Measurements from ENCODE around the gene STK32A. TPM values are rescaled to one million over a fixed set of nuclear protein-coding genes. Genes with fewer than 3 reads are reported as not detected.

The STK32A gene
- total RNA-seq, 2 donors from 2014 or later = not detected

- Mint-ChIP-seq H3K36me3 (ENCODE audit: low read depth) (peaks cover 2% of the 10 kb centered on the region), H3K27me3 (peaks cover 28% of the 10 kb centered on the region), H3K4me1 (no peaks in the 10 kb centered on the region), H3K27ac (no peak overlapping the region), H3K4me3 (no peak overlapping the region)
- DNase-seq = no peak
- ATAC-seq = no peak
- no peaks in the 10 kb centered on the region for H3K9me3 ChIP-seq (ENCODE audit: control insufficient read depth, low read length, poor library complexity, severe bottlenecking)
Observed at GRCh38 chr5:147410496-147411358, 175.9 kb downstream of the STK32A start.

- ATAC-seq (no peak), DNase-seq (no peak)
- peaks cover 28% of the 10 kb centered on the region for H3K27me3 Mint-ChIP-seq
Observed at GRCh38 chr5:147411359-147412319, 176.8 kb downstream of the STK32A start.

DNA sequence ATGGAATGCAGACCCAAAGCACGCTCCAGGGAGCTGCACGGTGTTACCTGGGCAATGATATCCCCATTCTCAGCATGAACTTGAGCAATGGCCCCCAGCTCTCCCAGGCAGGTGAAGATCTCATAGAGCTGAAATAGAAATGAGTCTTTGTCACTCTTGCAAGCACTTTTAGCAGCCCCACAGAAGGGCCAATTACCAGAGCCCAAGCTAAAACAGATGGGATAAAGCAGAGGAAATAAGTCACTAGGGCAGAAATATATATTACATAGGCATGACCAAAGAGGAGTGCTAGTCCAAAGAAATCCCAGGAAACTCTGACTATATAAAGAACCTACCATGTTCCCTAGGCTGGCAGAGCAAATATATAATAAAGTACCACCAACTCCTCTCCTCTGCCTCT, 177.7 kb downstream of the STK32A start:
- H3K9me3 ChIP-seq (ENCODE audit: control insufficient read depth, low read length, poor library complexity, severe bottlenecking) = no peaks in the 10 kb centered on the region
- Mint-ChIP-seq H3K27ac (no peak overlapping the region), H3K4me1 (no peaks in the 10 kb centered on the region), H3K27me3 (peaks cover 28% of the 10 kb centered on the region), H3K4me3 (no peak overlapping the region), H3K36me3 (ENCODE audit: low read depth) (no peaks in the 10 kb centered on the region)
- ATAC-seq = no peak
- DNase-seq = no peak

More at GRCh38 chr5:147411359-147412319, 176.8 kb downstream of the STK32A start:
- no peaks in the 10 kb centered on the region for H3K4me1 Mint-ChIP-seq
- no peak overlapping the region for H3K27ac Mint-ChIP-seq
- no peaks in the 10 kb centered on the region for H3K9me3 ChIP-seq (ENCODE audit: control insufficient read depth, low read length, poor library complexity, severe bottlenecking)
- no peak overlapping the region for H3K4me3 Mint-ChIP-seq
- H3K36me3 Mint-ChIP-seq (ENCODE audit: low read depth) = peaks cover 2% of the 10 kb centered on the region

- peaks cover 28% of the 10 kb centered on the region for H3K27me3 Mint-ChIP-seq
Observed at GRCh38 chr5:147413266-147413665, 178.4 kb downstream of the STK32A start.

GRCh38 chr5:147415651-147416050, 180.8 kb downstream of the STK32A start:
- Mint-ChIP-seq H3K36me3 (ENCODE audit: low read depth) (no peaks in the 10 kb centered on the region), H3K27ac (no peak overlapping the region), H3K4me1 (no peaks in the 10 kb centered on the region), H3K4me3 (no peak overlapping the region), H3K27me3 (peaks cover 28% of the 10 kb centered on the region)
- no peak for ATAC-seq
- H3K9me3 ChIP-seq (ENCODE audit: control insufficient read depth, low read length, poor library complexity, severe bottlenecking) = no peaks in the 10 kb centered on the region
- no peak for DNase-seq

More at GRCh38 chr5:147413266-147413665, 178.4 kb downstream of the STK32A start:
- ATAC-seq = no peak
- Mint-ChIP-seq H3K4me1 (no peaks in the 10 kb centered on the region), H3K36me3 (ENCODE audit: low read depth) (no peaks in the 10 kb centered on the region), H3K27ac (no peak overlapping the region), H3K4me3 (no peak overlapping the region)
- DNase-seq = no peak
- no peaks in the 10 kb centered on the region for H3K9me3 ChIP-seq (ENCODE audit: control insufficient read depth, low read length, poor library complexity, severe bottlenecking)

DNA sequence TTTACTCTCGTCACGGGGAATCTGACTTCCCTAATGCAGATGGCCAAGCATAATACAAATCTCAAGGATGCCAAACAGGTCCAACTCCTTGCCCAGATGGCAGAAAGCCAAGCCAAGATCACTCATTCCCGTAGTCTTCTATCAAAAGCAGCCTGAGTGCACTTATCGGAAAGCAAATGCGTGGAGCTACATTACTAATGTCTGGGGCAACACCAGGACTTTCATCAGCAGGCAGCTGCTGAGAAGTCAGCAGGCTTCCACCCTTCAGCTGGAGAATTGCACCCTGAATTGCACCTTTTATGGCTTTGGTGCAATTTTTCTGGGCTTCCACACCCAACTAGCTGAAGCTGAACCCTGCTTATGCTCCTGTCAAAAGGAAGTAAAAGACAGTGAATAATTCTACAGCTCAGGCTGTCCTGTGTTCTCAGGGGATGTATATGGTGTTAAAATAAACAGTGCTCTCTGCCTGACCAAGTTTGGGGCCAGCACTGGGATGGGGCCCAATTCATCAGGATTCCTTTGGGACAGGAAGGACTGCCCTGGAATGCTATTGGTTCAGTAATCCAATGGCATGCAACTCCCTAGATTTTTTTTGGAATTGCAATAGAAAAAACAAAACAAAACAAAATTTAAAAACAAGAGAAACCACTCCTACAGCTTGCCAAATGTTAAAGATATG, 182.4 kb downstream of the STK32A start:
- H3K27me3 Mint-ChIP-seq = peaks cover 24% of the 10 kb centered on the region
- no peaks in the 10 kb centered on the region for H3K9me3 ChIP-seq (ENCODE audit: control insufficient read depth, low read length, poor library complexity, severe bottlenecking)
- no peak for DNase-seq
- H3K4me1 Mint-ChIP-seq = no peaks in the 10 kb centered on the region
- H3K4me3 Mint-ChIP-seq = no peak overlapping the region
- ATAC-seq = no peak
- no peak overlapping the region for H3K27ac Mint-ChIP-seq
- H3K36me3 Mint-ChIP-seq (ENCODE audit: low read depth) = no peaks in the 10 kb centered on the region

GRCh38 chr5:147418613-147419012, 183.8 kb downstream of the STK32A start:
- H3K9me3 ChIP-seq (ENCODE audit: control insufficient read depth, low read length, poor library complexity, severe bottlenecking) = no peaks in the 10 kb centered on the region
- no peaks in the 10 kb centered on the region for H3K36me3 Mint-ChIP-seq (ENCODE audit: low read depth)

DNA sequence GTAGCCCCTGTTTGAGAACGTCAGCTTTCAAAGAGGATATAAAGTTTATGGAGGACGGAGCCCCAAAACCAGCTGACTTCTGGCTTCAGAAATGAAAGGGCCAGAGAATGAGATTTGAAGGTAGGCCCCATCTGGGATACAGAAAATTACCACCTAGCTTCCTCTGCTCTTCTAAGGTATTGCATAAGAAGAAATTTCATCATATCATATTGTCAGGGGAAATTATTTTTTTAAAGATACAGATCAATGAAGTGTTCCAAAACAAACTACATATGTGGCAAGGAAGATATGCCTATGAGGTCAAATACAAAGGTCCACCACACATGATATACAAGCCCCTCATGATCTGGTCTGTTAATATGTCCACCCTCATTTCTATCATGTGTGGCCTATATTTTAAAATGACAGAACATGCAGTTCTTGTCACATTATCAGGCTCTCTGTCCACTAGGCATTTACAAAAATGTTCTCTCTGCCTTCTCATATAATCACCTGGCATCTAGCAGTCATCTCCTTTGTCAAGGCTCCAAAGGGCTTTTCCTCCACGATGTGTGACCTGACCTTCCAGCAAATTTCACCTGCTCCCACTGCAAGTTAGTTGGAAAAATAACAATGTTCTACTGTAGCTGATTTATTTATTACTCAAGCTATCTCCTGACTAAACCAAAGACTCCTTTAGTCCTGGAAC, 192.0 kb downstream of the STK32A start:
- no peak for ATAC-seq
- H3K4me3 Mint-ChIP-seq = no peak overlapping the region
- H3K27ac Mint-ChIP-seq = no peak overlapping the region
- no peaks in the 10 kb centered on the region for H3K4me1 Mint-ChIP-seq
- no peaks in the 10 kb centered on the region for H3K36me3 Mint-ChIP-seq (ENCODE audit: low read depth)
- DNase-seq = no peak
- peaks cover 3% of the 10 kb centered on the region for H3K9me3 ChIP-seq (ENCODE audit: control insufficient read depth, low read length, poor library complexity, severe bottlenecking)
- H3K27me3 Mint-ChIP-seq = peaks cover 15% of the 10 kb centered on the region

More at GRCh38 chr5:147418613-147419012, 183.8 kb downstream of the STK32A start:
- ATAC-seq = no peak
- Mint-ChIP-seq H3K27ac (no peak overlapping the region), H3K27me3 (peaks cover 20% of the 10 kb centered on the region), H3K4me1 (no peaks in the 10 kb centered on the region), H3K4me3 (no peak overlapping the region)
- DNase-seq = no peak

- Mint-ChIP-seq H3K4me3 (no peak overlapping the region), H3K27ac (no peak overlapping the region), H3K27me3 (peaks cover 22% of the 10 kb centered on the region), H3K36me3 (ENCODE audit: low read depth) (no peaks in the 10 kb centered on the region), H3K4me1 (no peaks in the 10 kb centered on the region)
- no peak for DNase-seq
- H3K9me3 ChIP-seq (ENCODE audit: control insufficient read depth, low read length, poor library complexity, severe bottlenecking) = peaks cover 3% of the 10 kb centered on the region
- ATAC-seq = no peak
Observed at GRCh38 chr5:147427521-147428401, 192.9 kb downstream of the STK32A start.

DNA sequence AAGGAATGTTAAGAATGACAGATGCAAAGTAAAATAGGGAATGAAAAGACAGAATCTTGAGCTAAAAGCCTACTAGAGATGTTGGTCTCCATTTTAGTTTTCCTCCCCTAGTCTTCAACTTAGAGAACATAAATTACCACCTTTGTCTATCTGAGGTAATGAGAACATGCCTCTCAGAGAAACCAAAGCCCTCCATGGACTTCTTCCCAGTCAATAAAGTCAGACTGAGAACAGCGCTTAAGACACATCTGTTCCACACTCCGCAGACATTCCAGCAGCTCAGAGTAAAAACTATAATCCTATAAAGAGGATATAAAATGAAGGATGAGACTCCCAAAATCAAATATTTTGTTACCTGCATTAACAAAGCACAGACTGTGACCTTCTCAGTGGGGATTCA, 195.8 kb downstream of the STK32A start:
- peaks cover 2% of the 10 kb centered on the region for H3K36me3 Mint-ChIP-seq (ENCODE audit: low read depth)
- peaks cover 17% of the 10 kb centered on the region for H3K27me3 Mint-ChIP-seq
- DNase-seq = no peak
- no peak for ATAC-seq
- H3K4me1 Mint-ChIP-seq = no peaks in the 10 kb centered on the region
- H3K9me3 ChIP-seq (ENCODE audit: control insufficient read depth, low read length, poor library complexity, severe bottlenecking) = peaks cover 3% of the 10 kb centered on the region
- H3K4me3 Mint-ChIP-seq = no peak overlapping the region
- no peak overlapping the region for H3K27ac Mint-ChIP-seq

DNA sequence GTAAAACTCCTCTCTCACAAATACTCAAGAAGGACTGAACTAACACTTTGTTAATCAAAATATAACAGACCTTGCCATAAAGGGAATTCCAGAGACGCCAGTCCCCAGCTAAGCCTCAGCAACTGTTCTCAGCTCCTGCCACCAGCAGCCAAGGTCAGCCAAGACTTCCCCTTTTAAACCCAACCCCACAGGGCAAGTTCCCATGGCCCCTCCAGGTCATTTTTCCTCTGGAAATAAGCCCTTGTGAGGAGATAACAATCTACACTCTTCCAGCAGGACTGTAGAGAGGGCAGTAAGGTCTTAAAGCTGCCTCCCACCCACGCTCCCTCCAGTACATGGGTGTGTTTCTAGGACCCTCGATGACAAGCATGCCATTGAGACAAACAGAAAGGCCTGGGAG, 196.8 kb downstream of the STK32A start:
- no peak overlapping the region for H3K4me3 Mint-ChIP-seq
- peaks cover 3% of the 10 kb centered on the region for H3K9me3 ChIP-seq (ENCODE audit: control insufficient read depth, low read length, poor library complexity, severe bottlenecking)
- no peaks in the 10 kb centered on the region for H3K4me1 Mint-ChIP-seq
- H3K27me3 Mint-ChIP-seq = peaks cover 17% of the 10 kb centered on the region
- ATAC-seq (no peak), DNase-seq (no peak)
- H3K36me3 Mint-ChIP-seq (ENCODE audit: low read depth) = peaks cover 2% of the 10 kb centered on the region
- no peak overlapping the region for H3K27ac Mint-ChIP-seq

- no peak for ATAC-seq
- H3K4me3 Mint-ChIP-seq = no peak overlapping the region
Observed at GRCh38 chr5:147432323-147432722, 197.5 kb downstream of the STK32A start.

More at GRCh38 chr5:147432323-147432722, 197.5 kb downstream of the STK32A start:
- no peaks in the 10 kb centered on the region for H3K4me1 Mint-ChIP-seq
- peaks cover 17% of the 10 kb centered on the region for H3K27me3 Mint-ChIP-seq
- peaks cover 3% of the 10 kb centered on the region for H3K9me3 ChIP-seq (ENCODE audit: control insufficient read depth, low read length, poor library complexity, severe bottlenecking)
- no peak for DNase-seq
- H3K36me3 Mint-ChIP-seq (ENCODE audit: low read depth) = peaks cover 2% of the 10 kb centered on the region
- H3K27ac Mint-ChIP-seq = no peak overlapping the region

All from T-helper 17 cell (primary cell).